ENCODE results near the gene CNTNAP2.

The CNTNAP2 gene

GRCh38 chr7:146889806-146890555 is 773.4 kb downstream of the CNTNAP2 start:
- Histone ChIP-seq H3K36me3 (ENCODE audit: low read length) (no peaks in the 10 kb centered on the region), H4K20me1 (ENCODE audit: low read depth, low read length) (no peaks in the 10 kb centered on the region), H3K4me2 (ENCODE audit: low read depth, low read length, poor library complexity, severe bottlenecking) (no peak overlapping the region), H3F3A (ENCODE audit: insufficient read depth) (no peaks in the 10 kb centered on the region), H3K9ac (ENCODE audit: low read length) (no peak overlapping the region), H3K27me3 (ENCODE audit: low read length) (no peaks in the 10 kb centered on the region), H2AFZ (ENCODE audit: low read depth, low read length, severe bottlenecking) (no peak overlapping the region), H3K79me2 (ENCODE audit: insufficient read depth, low read length) (no peaks in the 10 kb centered on the region), H3K9me2 (replicated peaks; ENCODE audit: insufficient read depth, low read length) (no peaks in the 10 kb centered on the region), H3K27ac (ENCODE audit: low read depth, low read length) (no peak overlapping the region), H3K4me3 (ENCODE audit: insufficient read depth, low read length, poor library complexity, severe bottlenecking) (no peak overlapping the region), H3K9me3 (ENCODE audit: insufficient read depth, low read length) (no peaks in the 10 kb centered on the region)
- TF ChIP-seq CTCF (IDR thresholded peaks at IDR 0.05; ENCODE audit: insufficient read depth, low read length, poor library complexity, severe bottlenecking) (no peak), EZH2phosphoT487 (conservative IDR thresholded peaks at IDR 0.05; ENCODE audit: low read length) (no peak)

- no peak for TF ChIP-seq CTCF (IDR thresholded peaks at IDR 0.05; ENCODE audit: insufficient read depth, low read length, poor library complexity, severe bottlenecking)
- TF ChIP-seq EZH2phosphoT487 (conservative IDR thresholded peaks at IDR 0.05; ENCODE audit: low read length): no peak
- H3K36me3 ChIP-seq (ENCODE audit: low read length): no peaks in the 10 kb centered on the region
- no peaks in the 10 kb centered on the region for H3K27me3 ChIP-seq (ENCODE audit: low read length)
- H3K9me3 ChIP-seq (ENCODE audit: insufficient read depth, low read length): no peaks in the 10 kb centered on the region
- no peak overlapping the region for H3K9ac ChIP-seq (ENCODE audit: low read length)
- H2AFZ ChIP-seq (ENCODE audit: low read depth, low read length, severe bottlenecking): no peak overlapping the region
- no peaks in the 10 kb centered on the region for H3K79me2 ChIP-seq (ENCODE audit: insufficient read depth, low read length)
- H3K4me3 ChIP-seq (ENCODE audit: insufficient read depth, low read length, poor library complexity, severe bottlenecking): no peak overlapping the region
- H3F3A ChIP-seq (ENCODE audit: insufficient read depth): no peaks in the 10 kb centered on the region
- H3K9me2 ChIP-seq (replicated peaks; ENCODE audit: insufficient read depth, low read length): no peaks in the 10 kb centered on the region
- H4K20me1 ChIP-seq (ENCODE audit: low read depth, low read length): no peaks in the 10 kb centered on the region
- H3K27ac ChIP-seq (ENCODE audit: low read depth, low read length): no peak overlapping the region
- no peak overlapping the region for H3K4me2 ChIP-seq (ENCODE audit: low read depth, low read length, poor library complexity, severe bottlenecking)
Observed at GRCh38 chr7:146892151-146892550, 775.5 kb downstream of the CNTNAP2 start.

GRCh38 chr7:146894927-146895326 is 778.3 kb downstream of the CNTNAP2 start:
- H3K9ac ChIP-seq (ENCODE audit: low read length): no peak overlapping the region
- no peak overlapping the region for H3K27ac ChIP-seq (ENCODE audit: low read depth, low read length)
- TF ChIP-seq CTCF (IDR thresholded peaks at IDR 0.05; ENCODE audit: insufficient read depth, low read length, poor library complexity, severe bottlenecking): no peak
- TF ChIP-seq EZH2phosphoT487 (conservative IDR thresholded peaks at IDR 0.05; ENCODE audit: low read length): no peak
- H3K4me2 ChIP-seq (ENCODE audit: low read depth, low read length, poor library complexity, severe bottlenecking): no peak overlapping the region
- no peak overlapping the region for H3K4me3 ChIP-seq (ENCODE audit: insufficient read depth, low read length, poor library complexity, severe bottlenecking)
- H2AFZ ChIP-seq (ENCODE audit: low read depth, low read length, severe bottlenecking): no peak overlapping the region
- H3K36me3 ChIP-seq (ENCODE audit: low read length): no peaks in the 10 kb centered on the region
- no peaks in the 10 kb centered on the region for H3K79me2 ChIP-seq (ENCODE audit: insufficient read depth, low read length)
- no peaks in the 10 kb centered on the region for H3K27me3 ChIP-seq (ENCODE audit: low read length)
- H3F3A ChIP-seq (ENCODE audit: insufficient read depth): no peaks in the 10 kb centered on the region
- no peaks in the 10 kb centered on the region for H4K20me1 ChIP-seq (ENCODE audit: low read depth, low read length)
- no peaks in the 10 kb centered on the region for H3K9me2 ChIP-seq (replicated peaks; ENCODE audit: insufficient read depth, low read length)
- no peaks in the 10 kb centered on the region for H3K9me3 ChIP-seq (ENCODE audit: insufficient read depth, low read length)
